AG09319 (cell line): ENCODE measurements around the gene ZMIZ1.
"Not testable (repeated sequence)": the region's sequence is repeated elsewhere in the genome, so short reads cannot be mapped to it uniquely, and the experiment has no call there.

Experiments
- DNase-seq: peaks from one replicate; pipeline ENCODE4 v3.0.0-alpha.2; 2010; ENCODE audit warnings: low read depth; ENCODE audit errors: extremely low read depth
- CTCF ChIP-seq: IDR thresholded peaks from 2 replicates; pipeline ENCODE4 v1.5.1; 2011; ENCODE audit warnings: low read depth, mild to moderate bottlenecking, inconsistent platforms, low read length, moderate library complexity

ZMIZ1 gene

GRCh38 chr10:79334573-79334972 lies 265.8 kb downstream of the ZMIZ1 start:
- DNase-seq = no peak
- TF ChIP-seq CTCF = no peak

DNA sequence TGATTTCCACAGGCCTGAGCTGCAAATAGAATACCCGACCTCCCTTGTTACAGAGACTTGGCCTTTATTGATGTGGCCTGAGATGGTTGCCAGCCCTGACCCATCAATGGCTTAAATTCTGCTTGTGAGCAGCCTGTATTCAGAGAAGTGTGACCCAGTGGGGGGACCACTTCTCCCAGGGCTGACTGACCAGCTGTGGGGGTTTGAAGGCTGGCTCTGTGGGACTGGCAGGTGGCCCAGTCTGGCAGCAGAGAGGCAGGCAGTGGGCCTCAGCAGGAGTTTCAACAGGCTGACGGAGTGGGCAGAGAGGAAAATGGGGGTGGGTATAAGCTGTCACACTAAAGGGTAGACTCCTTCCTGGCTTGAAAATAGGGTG lies 266.3 kb downstream of the ZMIZ1 start:
- DNase-seq = no peak
- no peak for TF ChIP-seq CTCF

GRCh38 chr10:79335470-79336235 lies 266.9 kb downstream of the ZMIZ1 start:
- no peak for TF ChIP-seq CTCF
- no peak for DNase-seq

DNA sequence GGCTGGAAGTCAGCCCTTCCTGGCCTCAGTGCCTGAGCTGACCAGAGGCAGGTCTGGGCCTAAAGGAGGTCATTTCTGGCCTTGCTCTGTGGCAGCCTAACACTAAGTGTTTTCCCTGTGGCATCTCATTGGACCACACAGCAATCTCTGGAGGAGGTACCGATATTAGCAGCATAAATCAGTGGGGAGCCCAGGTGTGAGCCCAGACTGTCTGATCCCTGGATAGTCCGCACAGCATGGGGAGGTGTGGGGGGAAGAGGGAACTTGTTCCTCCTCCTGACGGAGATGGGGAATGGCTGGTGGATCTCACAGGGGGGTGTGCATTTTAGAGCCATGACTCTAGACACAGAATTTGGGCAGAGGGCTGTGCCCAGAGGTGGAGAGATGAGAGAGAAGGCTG lies 267.5 kb downstream of the ZMIZ1 start:
- DNase-seq = no peak
- no peak for TF ChIP-seq CTCF

DNA sequence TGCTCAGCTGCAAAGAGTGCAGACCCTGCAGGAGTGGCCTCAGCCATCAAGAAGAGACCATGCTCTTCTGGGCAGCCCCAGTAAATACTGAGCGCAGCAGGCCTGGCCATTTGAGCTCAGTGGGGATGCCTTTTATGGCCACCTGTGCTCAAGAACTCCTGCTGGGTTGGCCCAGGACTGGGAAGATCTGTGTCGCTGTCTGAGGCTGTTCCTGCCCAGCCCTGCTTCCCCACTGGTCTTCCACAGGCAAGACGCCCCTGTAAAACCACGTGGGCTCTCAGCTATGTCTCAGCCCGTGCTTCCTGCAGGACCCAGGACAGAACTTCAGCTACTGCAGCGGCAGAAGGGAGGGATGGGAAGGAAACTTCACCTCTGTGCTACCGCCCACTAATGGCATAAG lies 268.0 kb downstream of the ZMIZ1 start:
- no peak for DNase-seq
- TF ChIP-seq CTCF = no peak

DNA sequence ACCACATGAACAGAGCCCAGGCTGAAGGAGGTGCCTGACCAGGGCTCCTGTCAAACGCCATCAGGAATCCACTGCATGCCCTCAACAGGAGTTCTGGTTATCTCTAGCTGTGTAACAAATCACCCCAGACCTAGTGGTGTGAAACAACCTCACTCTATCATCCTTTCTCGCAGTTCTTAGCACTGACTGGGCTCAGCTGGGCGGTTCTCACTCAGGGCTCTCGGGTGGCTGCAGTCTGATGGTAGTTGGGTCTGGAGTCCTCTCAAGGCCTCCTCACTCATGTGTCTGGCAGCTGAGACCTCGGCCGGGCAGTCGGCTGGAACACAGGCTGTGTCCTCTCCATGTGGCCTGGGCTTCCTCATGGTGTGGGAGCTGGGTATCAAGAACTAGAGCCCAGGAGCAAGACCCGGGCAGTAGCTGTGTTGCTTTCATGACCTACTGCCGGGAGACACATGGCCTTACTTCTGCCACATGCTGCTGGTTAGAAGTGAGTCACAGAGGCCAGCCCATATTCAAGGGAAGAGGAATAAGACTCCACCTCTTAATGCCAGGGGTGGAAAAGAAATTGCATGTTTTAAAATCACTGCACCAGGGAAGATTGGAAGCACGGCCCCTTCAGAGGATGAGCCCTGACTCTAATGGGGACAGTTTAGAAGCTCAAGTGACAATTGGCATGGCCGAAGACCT lies 269.2 kb downstream of the ZMIZ1 start:
- not testable (repeated sequence) for DNase-seq

DNA sequence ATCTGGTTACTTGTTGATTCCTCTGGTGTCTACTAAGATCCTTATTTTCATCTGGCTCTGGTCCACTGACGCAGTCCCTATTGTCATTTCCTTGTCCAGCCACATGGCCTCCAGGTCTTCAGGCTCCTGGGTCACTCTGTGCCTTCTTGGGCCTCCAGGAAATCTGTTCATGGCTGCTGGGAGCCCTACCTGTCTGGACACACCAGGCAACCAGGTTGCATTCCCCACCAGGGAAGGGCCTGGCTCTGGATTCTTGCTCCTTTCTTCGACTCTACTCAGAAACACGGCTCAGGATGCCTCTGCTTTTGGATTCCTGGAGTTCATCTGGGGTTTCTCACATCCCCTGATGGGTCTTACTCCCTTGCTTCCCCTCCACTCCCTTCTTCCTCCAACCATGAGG lies 270.5 kb downstream of the ZMIZ1 start:
- TF ChIP-seq CTCF = no peak
- no peak for DNase-seq
